Left colon (tissue), 2 donors: ENCODE results near the gene CD209. TPM values are rescaled to one million over a fixed set of nuclear protein-coding genes. Genes with fewer than 3 reads are reported as not detected.
A peak's percentile ranks its signal among the peaks of the same experiment; 100 is the strongest.

ENCODE experiments used
- ATAC-seq: fragments of 200-7000 bp; cut with Tn5 transposase; one replicate; pipeline ENCODE4 v1.9.1; 2020; ENCODE audit warnings: mild to moderate bottlenecking, moderate library complexity
- DNase-seq, 2 donors: peaks; one replicate each; pipeline ENCODE4 v3.0.0-alpha.2; 2020
- intact Hi-C, 2 donors: fragments of 100-400 bp; cut with DNase I in 1 of 2; cut with micrococcal nuclease in 1 of 2; formaldehyde crosslinking; loops; one replicate each; pipeline versions ENCODE4 v1.11.2 to v1.14.0; 2022; cut with DNase I, micrococcal nuclease
- total RNA-seq, 2 donors: library from RNA; stranded (reverse); fragmentation: NEBNext Ultra II Directional; extraction: Animal tissue kit (Norgen Biotek cat#: 25700); gene quantifications; one replicate each; pipeline ENCODE4 v1.2.1, GENCODE V29; 2021
- donor health status: DM: no; HTN: no; CAD: no.
- donor health status: DM: yes; HTN: yes; CAD: no.

Gene CD209
- total RNA-seq, 2 donors from 2014 or later: 2.6 to 12.1 TPM

- no peak for DNase-seq
- no peak for ATAC-seq
- intact Hi-C loops: no loop called here
Observed at GRCh38 chr19:7718668-7719067, 28.7 kb downstream of the CD209 start.

GRCh38 chr19:7716762-7717161 is 30.6 kb downstream of the CD209 start:
- no peak for DNase-seq
- ATAC-seq: no peak
- intact Hi-C loops: no loop called here

- intact Hi-C loops: no loop called here
- no peak for DNase-seq
- no peak for ATAC-seq
Observed at GRCh38 chr19:7715671-7716070, 31.7 kb downstream of the CD209 start.

- intact Hi-C loops: no loop called here
- ATAC-seq (no peak), DNase-seq (no peak)
Observed at GRCh38 chr19:7710616-7711015, 36.7 kb downstream of the CD209 start.

GRCh38 chr19:7709932-7710460 is 37.3 kb downstream of the CD209 start:
- no peak for ATAC-seq
- intact Hi-C loops: no loop called here
- DNase-seq: no peak

- DNase-seq (no peak), ATAC-seq (no peak)
- intact Hi-C loops: no loop called here
Observed at GRCh38 chr19:7706955-7707456, 40.3 kb downstream of the CD209 start.

GRCh38 chr19:7706188-7706954 is 41.0 kb downstream of the CD209 start:
- no peak for DNase-seq
- ATAC-seq: no peak
- intact Hi-C loops: no loop called here

- DNase-seq (peak; percentile 50 to 64), ATAC-seq (peak; percentile 22)
- intact Hi-C loops: no loop called here
Observed at GRCh38 chr19:7705387-7706187, 41.7 kb downstream of the CD209 start.

- DNase-seq (no peak), ATAC-seq (no peak)
- intact Hi-C loops: no loop called here
Observed at GRCh38 chr19:7704280-7705060, 42.9 kb downstream of the CD209 start.

GRCh38 chr19:7703332-7703731 is 44.0 kb downstream of the CD209 start:
- no peak for DNase-seq
- intact Hi-C loops: no loop called here
- ATAC-seq: no peak

- intact Hi-C loops: no loop called here
- no peak for ATAC-seq
- peak in 1 of 2 donors; percentile 36 for DNase-seq
Observed at GRCh38 chr19:7701654-7702457, 45.5 kb downstream of the CD209 start, which contains the start of gene FCER2. Gene FCER2, minus strand, starts transcription at chr19:7702131. Its CDS starts 2,371 bp downstream, at chr19:7699760.

GRCh38 chr19:7701049-7701653 is 46.2 kb downstream of the CD209 start:
- DNase-seq (no peak), ATAC-seq (no peak)
- intact Hi-C loops: no loop called here

- intact Hi-C loops: no loop called here
- ATAC-seq: no peak
- no peak for DNase-seq
Observed at GRCh38 chr19:7699417-7700401, 47.6 kb downstream of the CD209 start.

GRCh38 chr19:7699003-7699402 is 48.3 kb downstream of the CD209 start:
- no peak for ATAC-seq

GRCh38 chr19:7698583-7698982 is 48.8 kb downstream of the CD209 start:
- DNase-seq (no peak), ATAC-seq (no peak)
- intact Hi-C loops: no loop called here

More at GRCh38 chr19:7699003-7699402, 48.3 kb downstream of the CD209 start:
- intact Hi-C loops: no loop called here
- DNase-seq: no peak

GRCh38 chr19:7697721-7698287 is 49.5 kb downstream of the CD209 start:
- DNase-seq (no peak), ATAC-seq (no peak)
- intact Hi-C loops: no loop called here
